HG03045 (cell line): ENCODE data around the gene ENOX1.

ENCODE experiments used
- ATAC-seq: cut with Tn5 transposase; IDR thresholded peaks from one replicate; pipeline ENCODE4 v1.9.1; 2021; ENCODE audit warnings: mild to moderate bottlenecking, moderate library complexity; ENCODE audit not compliant: unreplicated experiment

ENOX1 gene

DNA sequence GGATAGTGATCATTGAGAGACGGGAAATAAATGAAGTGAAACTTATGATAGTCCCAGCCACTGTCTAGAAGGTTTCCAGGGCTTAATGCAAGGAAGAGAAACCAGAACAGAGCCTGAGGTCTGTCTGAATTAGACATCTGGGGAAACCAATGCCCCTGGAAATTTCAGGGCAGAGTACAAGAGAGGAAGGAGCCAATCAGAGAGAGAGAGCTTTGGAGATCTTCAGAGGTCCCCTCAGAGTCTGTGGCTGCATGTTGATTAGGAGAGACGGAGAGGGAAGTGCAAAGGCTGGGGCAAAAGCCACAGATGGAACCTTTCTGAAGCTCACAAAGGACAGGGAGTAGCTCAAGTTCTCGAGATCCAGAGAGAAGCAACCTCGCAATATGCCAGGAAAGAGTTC is 385.4 kb downstream of the ENOX1 start:
- no peak for ATAC-seq

DNA sequence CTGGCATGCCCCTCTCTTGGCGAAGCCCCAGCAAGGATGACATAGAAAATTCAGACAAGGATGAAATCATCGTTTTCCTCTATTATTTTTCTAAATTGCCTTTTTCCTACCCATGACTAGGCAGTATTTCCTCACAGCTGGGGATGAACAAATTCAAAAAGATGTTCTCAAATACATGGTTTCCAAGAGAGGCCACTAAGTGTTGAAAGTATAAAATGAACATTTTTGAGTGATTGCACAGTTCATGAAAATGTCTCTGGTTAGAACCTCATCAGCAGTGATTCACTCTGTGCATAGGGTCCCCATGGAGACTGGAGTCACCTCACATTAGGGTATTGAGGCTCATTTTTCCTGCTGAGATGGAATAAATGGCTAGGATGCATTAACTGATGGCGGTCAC is 389.7 kb downstream of the ENOX1 start:
- ATAC-seq: no peak

DNA sequence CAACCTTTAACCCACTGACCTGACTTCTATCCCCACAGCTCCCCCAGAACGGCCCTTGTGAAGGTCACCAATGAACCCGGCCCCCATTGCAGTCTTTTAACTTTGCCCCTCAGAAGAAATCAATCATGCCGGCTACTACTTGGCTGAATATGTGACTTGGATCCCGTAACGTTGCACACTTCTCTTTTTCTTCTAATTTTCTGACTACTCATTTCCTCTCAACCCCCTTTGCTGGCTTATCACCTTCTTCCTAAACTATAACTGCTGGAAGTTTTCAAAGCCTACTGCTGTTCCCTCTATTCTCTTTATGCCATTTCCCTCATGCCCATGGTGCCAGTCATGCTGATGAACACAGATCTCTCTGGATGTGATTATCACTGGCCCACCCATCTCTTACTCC is 395.7 kb downstream of the ENOX1 start:
- peak; percentile 13 for ATAC-seq

DNA sequence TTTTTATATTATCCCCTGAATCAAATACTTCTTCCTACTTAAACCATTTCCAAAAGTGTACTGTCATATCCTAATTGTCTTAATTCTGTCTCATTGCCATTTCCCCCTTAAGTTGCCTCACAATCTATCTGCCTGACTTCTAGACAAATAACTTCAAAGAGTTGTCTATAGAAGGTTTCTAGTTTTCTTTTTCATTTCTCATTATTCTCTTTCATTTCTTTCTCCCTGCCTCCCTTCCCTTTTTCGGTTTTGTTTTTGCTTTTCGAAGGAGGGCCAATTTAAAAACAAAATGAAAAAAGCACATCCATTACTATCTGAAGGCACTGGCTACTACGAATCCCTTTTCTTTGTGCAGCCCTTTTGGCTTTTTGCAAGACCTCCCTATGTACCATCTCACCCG is 396.2 kb downstream of the ENOX1 start:
- ATAC-seq: peak; percentile 74

DNA sequence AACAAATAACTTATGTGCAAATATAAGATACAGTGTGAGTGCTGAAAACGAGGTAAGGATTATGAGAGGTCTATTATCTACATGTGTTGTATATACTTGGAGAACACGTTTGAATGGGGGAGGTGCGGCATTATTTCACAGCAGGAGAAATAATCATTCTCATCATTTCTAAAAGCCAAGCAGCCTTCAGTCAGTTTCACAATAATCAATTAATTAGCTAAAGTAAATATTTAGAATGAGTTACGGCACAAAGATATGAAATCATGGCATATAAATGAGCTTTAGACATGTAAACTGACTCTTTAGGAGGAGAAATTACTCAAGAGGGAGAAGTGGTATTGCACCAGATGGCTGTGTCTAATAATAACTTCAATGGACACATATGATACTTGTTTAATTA is 396.8 kb downstream of the ENOX1 start:
- ATAC-seq: peak; percentile 18

DNA sequence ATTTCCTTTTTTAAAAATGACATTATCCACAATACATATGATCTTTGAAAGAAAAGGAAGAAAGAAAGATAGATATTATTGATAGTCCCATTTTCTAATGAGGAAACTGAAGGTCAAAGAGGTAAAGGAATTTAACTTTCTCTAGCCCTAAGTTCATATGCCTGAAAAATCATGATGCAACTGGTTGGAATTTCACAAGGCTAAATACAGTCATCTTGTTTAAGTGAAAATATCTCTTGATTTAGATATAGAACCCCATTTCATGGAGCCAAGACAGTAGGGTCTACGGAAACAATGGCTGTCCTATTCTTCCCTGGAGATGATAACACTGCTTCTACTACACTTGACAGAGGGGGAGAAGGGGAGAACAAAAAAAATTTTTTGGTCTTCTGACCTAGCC is 397.2 kb downstream of the ENOX1 start:
- no peak for ATAC-seq

DNA sequence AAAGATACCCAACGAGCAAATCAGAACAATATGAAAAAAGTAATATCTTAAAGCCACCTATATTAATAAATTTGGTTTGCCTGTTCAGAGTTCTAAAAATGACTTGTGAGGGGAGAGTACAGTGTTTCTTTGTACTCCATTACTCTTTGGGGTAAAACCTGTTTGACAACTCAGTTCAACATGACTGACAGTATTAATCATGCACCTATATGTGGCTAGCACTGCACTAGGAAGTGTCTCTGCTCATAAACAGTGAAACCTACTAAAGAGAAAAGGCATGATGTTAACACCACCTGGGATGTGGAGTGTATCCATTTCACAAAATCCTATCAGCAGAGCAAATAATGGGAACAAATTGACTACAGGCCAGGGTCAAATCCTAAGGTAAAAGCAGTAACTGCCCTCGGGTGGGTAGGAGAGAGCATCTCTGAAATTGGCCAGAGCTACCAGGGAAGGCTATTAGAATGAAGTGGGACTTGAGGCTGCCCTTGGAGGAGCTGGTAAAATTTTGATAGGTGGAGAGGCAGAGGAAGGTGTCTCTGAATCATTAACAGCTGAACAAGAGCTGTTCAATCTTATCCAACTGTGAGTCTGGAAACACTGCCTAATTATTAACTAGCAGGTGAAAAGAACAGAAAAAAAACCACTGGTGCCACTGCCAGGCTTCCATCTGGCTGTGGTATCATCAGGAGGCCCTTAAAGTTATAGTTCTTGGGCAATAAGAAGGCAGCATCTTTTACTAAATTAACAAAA is 398.3 kb downstream of the ENOX1 start:
- ATAC-seq: no peak

DNA sequence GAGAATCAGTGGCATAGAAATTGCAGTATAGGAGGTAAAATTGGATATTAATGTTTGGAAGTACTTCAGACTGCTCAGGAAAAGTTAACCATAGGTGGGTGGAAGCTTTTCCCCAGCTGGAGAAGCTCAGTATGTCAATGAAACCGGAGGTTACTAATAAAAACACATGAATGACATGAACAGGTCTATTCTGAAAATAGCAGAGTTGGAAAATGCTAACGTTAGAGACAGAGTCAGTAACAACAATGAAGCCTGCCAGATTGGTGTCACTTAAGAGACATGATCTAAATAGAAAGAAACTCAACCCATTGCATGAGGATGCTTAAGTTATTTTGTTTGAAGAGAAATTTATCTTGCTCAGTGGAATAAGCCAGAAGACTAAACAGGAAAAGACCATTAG is 398.9 kb downstream of the ENOX1 start:
- ATAC-seq: no peak

DNA sequence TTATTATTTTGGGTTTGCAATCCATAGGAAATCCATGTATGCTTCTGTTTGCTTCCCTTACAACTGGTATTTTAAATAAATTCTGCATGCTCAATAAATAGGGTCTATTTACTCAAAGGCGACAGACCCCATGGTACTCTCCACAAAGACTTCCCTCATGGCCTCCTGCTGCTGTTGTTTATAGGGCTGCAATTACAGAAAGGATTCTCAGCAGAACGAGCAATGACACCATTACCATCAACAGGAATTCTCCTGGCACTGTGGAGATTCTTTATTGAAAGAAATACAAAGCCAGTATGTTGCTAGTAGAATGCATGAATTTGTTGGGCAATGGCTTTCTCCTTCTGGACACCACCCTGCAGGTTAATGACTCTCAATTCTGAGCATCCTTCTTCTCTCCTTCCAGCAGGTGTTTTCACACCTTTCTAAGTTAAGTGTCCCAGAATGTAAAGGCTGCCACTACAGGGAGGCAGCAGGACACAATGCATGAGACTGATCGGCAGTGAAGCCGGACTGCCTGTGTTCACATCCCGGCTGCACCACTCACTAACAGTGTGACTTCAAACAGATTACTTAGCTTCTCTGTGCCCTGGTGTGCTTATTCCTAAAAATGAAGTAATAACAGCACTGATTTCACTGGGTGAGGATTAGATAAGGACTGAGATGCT is 403.1 kb downstream of the ENOX1 start:
- no peak for ATAC-seq

DNA sequence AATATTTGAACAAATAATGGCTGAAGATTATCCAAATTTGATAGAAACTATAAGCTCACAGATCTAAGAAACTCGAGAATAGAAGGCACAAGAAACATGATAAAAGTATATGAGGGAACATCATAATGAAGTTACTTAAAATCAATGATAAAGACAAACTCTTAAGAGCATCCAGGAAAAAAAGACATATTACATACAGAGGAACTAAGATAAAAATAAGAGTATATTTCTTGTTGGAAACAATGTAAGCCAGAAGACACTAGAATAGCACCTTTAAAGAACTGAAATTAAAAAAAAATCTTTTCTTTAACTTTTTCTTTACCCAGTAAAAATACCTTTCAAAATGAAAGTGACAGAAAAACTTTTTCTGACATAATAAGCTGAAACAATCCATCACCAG is 407.0 kb downstream of the ENOX1 start:
- no peak for ATAC-seq

DNA sequence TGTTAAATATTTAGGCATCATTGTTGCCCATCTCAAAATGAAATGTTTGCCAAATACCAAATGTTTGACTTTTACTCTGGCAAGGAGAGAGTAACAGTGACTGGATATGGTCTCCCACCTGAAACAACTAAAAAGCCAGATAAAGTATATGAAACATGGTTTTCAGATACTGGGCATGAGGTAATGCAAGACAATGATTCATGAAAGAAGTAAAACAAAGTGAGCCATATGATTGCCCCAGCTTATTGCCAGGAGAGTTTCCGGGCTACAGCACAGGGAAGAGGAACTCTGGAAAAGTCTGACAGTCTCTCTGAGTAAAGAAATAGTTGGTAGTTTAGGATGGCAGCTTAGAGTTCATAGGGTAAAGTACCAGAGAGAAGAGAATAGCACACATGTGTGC is 408.8 kb downstream of the ENOX1 start:
- no peak for ATAC-seq

DNA sequence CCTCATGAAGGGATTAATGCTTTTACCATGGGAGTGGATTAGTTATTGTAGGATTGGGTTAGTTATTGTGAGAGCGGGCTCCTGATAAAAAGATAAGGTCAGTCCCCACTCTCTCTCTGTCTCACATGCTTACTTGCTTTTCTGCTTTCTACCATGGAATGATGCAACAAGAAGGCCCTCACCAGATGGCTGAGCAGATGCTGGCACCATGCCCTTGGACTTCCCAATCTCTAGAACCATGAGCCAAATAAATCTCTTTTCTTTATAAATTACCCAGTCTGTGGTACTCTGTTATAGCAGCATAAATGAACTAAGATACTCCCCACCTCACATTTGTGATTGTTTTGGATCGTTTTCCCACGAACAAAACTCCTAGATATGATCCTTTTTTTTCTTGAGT is 409.6 kb downstream of the ENOX1 start:
- no peak for ATAC-seq

DNA sequence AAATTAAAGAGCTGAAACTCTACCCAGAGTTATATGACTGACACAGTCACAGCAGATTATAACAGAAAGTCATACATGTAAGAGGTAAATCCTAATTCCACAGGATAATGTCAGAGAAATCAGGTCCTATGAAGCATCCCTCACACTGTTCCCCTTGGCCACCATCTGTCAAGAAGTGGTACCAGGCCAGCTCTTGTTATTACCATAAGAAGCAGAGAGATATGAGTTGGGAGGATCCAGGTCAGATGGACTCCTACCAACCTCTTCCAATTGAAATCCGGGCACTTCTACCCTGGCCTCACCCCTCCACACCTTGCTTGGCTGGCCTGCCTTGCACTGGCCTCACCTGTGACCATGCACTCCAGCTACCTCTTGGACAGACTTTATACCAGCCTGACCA is 410.2 kb downstream of the ENOX1 start:
- no peak for ATAC-seq

DNA sequence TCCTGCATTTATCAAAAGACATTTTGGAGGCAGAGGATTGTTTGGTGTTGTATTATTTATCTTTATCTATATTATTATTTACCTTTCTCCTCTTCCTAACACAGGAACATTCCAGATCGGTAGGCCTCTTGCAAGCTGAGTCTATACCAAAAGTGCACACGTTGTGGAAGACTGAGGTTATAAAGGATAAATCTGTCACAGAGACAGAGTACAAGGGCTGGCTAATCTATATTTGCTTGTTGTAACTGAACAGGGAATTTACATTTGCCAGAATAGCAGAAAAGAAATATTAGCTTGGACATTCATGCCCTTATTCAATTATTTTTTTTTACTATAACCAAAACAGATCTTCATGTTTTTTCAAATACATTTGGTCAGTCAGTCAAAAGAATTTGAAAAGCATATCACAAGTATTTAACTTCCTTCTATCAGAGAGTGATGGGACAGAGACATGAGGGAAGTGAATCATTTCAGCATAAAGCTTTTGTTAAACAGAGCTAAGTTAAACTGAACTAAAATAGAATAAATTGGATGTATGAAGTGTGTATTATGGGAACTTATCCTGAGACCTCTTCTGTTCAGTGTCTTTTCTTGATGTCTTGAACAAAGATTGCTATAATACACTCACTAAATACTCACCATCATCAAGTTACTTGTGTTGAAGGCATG is 410.8 kb downstream of the ENOX1 start:
- ATAC-seq: no peak

DNA sequence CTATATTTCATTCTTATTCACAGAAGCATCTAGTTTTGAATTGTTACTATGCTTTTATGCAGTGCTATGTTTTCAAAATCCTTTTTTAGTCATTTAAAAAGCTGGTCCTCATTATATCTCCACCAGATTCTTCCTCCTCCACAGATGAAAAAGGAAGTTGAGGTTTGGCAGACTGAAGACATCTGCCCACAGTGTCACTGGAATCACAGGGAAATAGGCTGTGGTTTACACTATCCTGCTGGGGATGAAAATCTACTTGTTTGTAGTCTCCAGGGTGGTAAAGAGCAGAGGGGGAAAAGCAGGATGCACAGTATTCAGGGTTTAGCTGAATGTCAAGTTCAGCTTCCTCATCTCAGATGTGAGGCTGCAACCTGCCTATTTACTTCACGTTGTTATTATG is 412.2 kb downstream of the ENOX1 start:
- no peak for ATAC-seq

DNA sequence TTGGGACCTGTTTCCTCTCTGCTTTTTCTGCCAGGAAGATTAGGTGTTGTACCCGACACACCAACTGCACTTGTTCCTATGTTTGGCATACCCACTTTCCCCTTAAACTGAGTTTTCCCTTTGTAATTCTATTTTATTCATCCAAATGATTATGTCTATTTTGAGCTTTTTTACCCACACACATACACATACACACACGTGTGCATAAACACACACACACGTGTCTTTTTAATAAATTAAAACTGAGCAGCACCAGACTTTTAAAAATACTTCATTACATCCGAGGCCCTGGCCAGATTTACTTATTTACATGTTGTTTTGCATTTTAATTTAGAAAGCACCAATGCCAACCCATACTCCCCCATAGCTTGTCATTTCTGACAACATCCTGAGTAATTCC is 413.4 kb downstream of the ENOX1 start:
- no peak for ATAC-seq

DNA sequence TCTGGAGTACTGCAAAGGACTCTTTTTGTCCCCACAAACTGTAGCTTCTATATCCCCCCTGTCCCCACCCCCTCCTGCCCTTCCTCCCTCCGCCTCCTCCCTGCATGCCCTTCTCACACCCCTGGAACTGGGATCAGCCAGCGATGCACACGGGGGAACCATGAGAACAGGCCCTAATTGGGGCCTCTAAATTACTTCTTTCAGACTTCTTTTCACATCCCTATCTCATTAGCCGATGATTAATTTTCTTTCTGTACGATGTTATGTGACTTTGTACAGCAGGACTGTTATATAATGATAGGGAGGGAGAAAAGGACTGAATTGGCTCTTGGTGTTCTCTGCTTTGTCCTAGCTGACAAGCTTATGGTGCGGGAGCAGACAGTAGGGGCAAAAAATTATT is 415.9 kb downstream of the ENOX1 start:
- ATAC-seq: no peak

DNA sequence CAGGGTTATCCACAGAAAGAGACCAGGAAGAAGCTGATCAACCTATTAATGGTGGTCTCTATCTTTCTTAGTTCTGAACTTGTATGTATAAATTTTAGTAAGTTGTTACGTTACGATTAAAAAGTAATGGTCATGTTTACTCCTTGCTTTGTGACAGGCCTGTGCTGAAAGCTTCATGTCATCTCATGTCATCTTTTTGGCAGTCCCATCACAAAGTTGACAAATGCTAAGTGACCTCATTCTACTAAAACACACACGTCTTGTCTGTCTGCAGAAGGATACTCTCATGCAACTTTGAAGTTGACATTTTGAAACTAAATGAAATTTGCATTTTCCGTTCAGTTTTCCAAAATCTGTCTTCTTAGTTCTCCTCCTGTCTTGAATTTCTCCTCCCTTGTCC is 417.5 kb downstream of the ENOX1 start:
- no peak for ATAC-seq

DNA sequence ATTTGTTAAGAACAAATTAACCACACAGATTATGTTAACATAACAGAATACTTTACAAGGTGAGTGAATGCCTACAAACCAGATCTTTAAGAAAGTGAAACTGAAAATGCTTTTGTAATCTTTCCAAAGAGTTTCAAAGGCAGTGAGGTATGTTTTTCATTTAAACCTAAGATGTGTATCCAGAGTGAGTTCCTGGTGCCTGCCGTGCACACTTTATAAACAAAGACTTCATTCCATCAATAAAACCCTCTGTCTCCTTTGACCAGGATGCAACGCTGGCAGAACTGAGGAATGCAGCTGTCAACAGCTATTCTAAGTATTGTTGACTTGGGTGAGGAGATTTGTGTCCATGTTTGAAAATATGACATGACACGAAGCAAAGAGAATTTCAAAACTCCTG is 418.8 kb downstream of the ENOX1 start:
- ATAC-seq: no peak

DNA sequence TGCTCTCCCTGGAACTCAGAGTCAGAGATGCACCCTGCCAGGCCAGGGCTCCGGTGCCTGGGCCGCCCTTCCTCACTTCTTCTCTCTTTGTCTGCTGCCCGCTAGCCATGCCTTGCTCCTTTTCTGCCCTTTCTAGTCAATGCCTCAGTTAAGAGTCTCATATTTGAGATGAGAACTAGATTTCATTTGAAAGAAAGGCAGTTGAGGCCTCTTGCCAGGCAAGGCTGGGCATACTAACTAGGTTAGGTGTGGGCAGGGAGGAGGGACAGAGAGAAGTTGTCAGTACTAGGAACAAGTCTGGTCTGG is 421.8 kb downstream of the ENOX1 start:
- ATAC-seq: no peak

DNA sequence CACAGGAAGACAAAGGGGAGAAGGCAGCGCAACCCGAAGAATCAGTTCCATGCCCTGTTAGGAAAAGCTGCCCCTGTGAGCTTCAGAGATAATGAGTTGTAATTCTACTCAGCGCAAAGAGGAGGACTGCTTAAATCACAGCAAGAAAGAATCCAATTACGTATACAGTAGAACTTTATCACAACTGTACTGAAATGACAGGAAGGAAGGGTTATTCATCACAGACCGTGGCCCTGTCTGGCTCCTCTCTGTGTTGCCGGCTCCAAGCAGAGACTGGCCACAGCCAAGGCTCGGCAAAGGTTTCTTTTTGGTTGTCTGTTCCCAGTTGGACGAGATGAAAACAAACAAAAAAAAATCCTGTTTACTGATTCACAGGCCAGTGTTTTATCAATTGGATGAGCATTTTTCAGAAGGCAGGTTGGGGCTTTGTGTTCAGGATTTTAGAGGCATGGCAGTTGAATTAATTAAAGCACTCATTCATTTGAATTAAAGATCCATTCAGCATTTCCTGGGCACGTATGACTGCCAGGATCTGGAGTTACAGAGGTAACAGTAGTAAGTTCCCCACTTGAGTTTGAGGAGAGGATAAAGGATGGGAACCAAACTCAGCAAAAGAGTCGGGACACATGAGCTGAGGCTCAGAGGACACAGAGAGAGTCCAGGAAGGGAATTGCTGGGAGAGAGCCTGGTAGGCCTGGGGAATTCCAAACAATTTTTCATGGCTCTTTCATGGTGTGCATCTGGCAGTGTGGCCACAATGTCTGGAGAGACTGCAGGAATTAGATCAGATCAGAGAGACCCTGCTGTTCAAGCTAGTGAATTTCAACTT is 422.3 kb downstream of the ENOX1 start:
- ATAC-seq: no peak
